SU-DHL-6 (cell line): ENCODE measurements around the gene ILF2.

Experiments used
- H2AFZ ChIP-seq: fragments of 200-600 bp; sonication (generic); 2 replicates; pipeline ENCODE4 v1.6.1; 2014; ENCODE audit warnings: low read depth, mild to moderate bottlenecking, moderate library complexity, mixed read lengths, antibody characterized with exemption, low read length; ENCODE audit not compliant: severe bottlenecking
- H3F3A ChIP-seq: fragments of 200-600 bp; shearing (Covaris generic); 2 replicates; pipeline ENCODE4 v1.6.0; 2016; ENCODE audit warnings: antibody characterized with exemption, mild to moderate bottlenecking; ENCODE audit not compliant: insufficient read depth
- H3K27ac ChIP-seq: fragments of 200-600 bp; sonication (generic); 2 replicates; pipeline ENCODE4 v1.5.1; 2016; ENCODE audit warnings: low read depth, mild to moderate bottlenecking, low read length, moderate library complexity, mixed read lengths
- H3K27me3 ChIP-seq: fragments of 200-600 bp; sonication (generic), shearing (Covaris generic); 2 replicates; pipeline ENCODE4 v1.6.0; 2014; ENCODE audit warnings: mild to moderate bottlenecking, low read length
- H3K36me3 ChIP-seq: fragments of 200-600 bp; sonication (generic); 2 replicates; pipeline ENCODE4 v1.6.1; 2014; ENCODE audit warnings: mild to moderate bottlenecking, low read length, mixed read lengths
- H3K4me2 ChIP-seq: fragments of 300-600, 200-600 bp; shearing (Covaris generic), sonication (generic); 2 replicates; pipeline ENCODE4 v1.6.0; 2014; ENCODE audit warnings: low read length, low read depth, mild to moderate bottlenecking; ENCODE audit not compliant: poor library complexity, severe bottlenecking
- H3K4me3 ChIP-seq: fragments of 200-600 bp; sonication (generic); 2 replicates; pipeline ENCODE4 v1.5.1; 2014; ENCODE audit warnings: antibody characterized with exemption, low read length, mild to moderate bottlenecking, mixed read lengths; ENCODE audit not compliant: insufficient read depth, poor library complexity, severe bottlenecking
- H3K79me2 ChIP-seq: fragments of 200-600 bp; sonication (generic); 2 replicates; pipeline ENCODE4 v1.6.1; 2014; ENCODE audit warnings: mild to moderate bottlenecking, low read length, moderate library complexity; ENCODE audit not compliant: insufficient read depth
- H3K9ac ChIP-seq: fragments of 200-600 bp; sonication (generic); 2 replicates; pipeline ENCODE4 v1.7.0; 2014; ENCODE audit warnings: mild to moderate bottlenecking, low read length
- H3K9me2 ChIP-seq: fragments of 200-600 bp; sonication (generic); replicated peaks from 2 replicates; pipeline ENCODE4 v1.6.1; 2014; ENCODE audit warnings: low read length; ENCODE audit not compliant: insufficient read depth
- H3K9me3 ChIP-seq: fragments of 200-600 bp; sonication (generic); 2 replicates; pipeline ENCODE4 v1.6.1; 2014; ENCODE audit warnings: low read length, mixed read lengths; ENCODE audit not compliant: insufficient read depth
- H4K20me1 ChIP-seq: fragments of 200-600 bp; sonication (generic); 2 replicates; pipeline ENCODE4 v1.6.1; 2014; ENCODE audit warnings: low read depth, mild to moderate bottlenecking, antibody characterized with exemption, low read length, moderate library complexity, mixed read lengths
- EZH2phosphoT487 ChIP-seq: fragments of 200-600 bp; sonication (generic), shearing (Covaris generic); conservative IDR thresholded peaks from 2 replicates; pipeline ENCODE4 v1.6.1; 2018; ENCODE audit warnings: mild to moderate bottlenecking, antibody characterized with exemption, low read length, moderate library complexity, mixed read lengths
- TF ChIP-seq, protein P1 (sequence below): fragments of 200-600 bp; sonication (generic); IDR thresholded peaks from one replicate; pipeline ENCODE4 v1.5.1; 2017; ENCODE audit warnings: antibody characterized with exemption, mild to moderate bottlenecking, low read length, moderate library complexity; ENCODE audit not compliant: insufficient read depth, poor library complexity, severe bottlenecking

Gene ILF2

DNA sequence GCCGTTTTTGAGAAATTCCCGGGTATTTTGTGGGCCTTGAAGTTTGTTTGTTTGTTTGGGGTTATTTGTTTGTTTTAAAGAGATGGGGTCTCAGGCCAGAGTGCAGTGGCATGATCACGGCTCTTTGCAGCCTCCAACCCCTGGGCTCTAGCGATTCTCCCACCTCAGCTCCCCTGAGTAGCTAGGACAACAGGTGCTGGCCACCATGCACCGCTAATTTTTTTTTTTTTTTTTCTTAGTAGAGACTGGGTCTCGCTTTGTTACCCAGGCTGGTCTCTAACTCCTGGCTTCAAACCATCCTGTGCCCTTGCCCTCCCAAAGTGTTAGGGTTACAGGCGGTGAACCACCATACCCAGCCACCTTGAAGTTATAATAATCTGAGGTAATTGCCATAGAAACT is 34.9 kb downstream of the ILF2 start:
- H3K9me2 ChIP-seq: no peaks in the 10 kb centered on the region
- no peak overlapping the region for H3K9ac ChIP-seq
- no peak overlapping the region for H3K4me3 ChIP-seq
- H3K4me2 ChIP-seq: peak overlapping the region; percentile 83
- no peaks in the 10 kb centered on the region for H3K9me3 ChIP-seq
- peaks cover 30% of the 10 kb centered on the region for H3K36me3 ChIP-seq
- H3K27me3 ChIP-seq: no peaks in the 10 kb centered on the region
- H3K79me2 ChIP-seq: peaks cover 29% of the 10 kb centered on the region
- H3K27ac ChIP-seq: no peak overlapping the region
- TF ChIP-seq, protein P1, sequence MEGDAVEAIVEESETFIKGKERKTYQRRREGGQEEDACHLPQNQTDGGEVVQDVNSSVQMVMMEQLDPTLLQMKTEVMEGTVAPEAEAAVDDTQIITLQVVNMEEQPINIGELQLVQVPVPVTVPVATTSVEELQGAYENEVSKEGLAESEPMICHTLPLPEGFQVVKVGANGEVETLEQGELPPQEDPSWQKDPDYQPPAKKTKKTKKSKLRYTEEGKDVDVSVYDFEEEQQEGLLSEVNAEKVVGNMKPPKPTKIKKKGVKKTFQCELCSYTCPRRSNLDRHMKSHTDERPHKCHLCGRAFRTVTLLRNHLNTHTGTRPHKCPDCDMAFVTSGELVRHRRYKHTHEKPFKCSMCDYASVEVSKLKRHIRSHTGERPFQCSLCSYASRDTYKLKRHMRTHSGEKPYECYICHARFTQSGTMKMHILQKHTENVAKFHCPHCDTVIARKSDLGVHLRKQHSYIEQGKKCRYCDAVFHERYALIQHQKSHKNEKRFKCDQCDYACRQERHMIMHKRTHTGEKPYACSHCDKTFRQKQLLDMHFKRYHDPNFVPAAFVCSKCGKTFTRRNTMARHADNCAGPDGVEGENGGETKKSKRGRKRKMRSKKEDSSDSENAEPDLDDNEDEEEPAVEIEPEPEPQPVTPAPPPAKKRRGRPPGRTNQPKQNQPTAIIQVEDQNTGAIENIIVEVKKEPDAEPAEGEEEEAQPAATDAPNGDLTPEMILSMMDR: no peak
- TF ChIP-seq EZH2phosphoT487: no peak
- no peaks in the 10 kb centered on the region for H4K20me1 ChIP-seq
- peaks cover 17% of the 10 kb centered on the region; the same call in 1 of the 2 replicates for H3F3A ChIP-seq
- H2AFZ ChIP-seq: no peak overlapping the region

- H3K79me2 ChIP-seq: peaks cover 29% of the 10 kb centered on the region
- H4K20me1 ChIP-seq: no peaks in the 10 kb centered on the region
- H3K9me3 ChIP-seq: no peaks in the 10 kb centered on the region
- H3F3A ChIP-seq: peaks cover 17% of the 10 kb centered on the region; the same call in 1 of the 2 replicates
- H3K9ac ChIP-seq: peak within 1 kb of the TSS; percentile 99
- H3K4me3 ChIP-seq: peak within 1 kb of the TSS; percentile 99
- H3K27ac ChIP-seq: peak within 1 kb of the TSS; percentile 99
- H3K4me2 ChIP-seq: peak within 1 kb of the TSS; percentile 83
- TF ChIP-seq, protein P1: no peak
- no peak for TF ChIP-seq EZH2phosphoT487
- peak within 1 kb of the TSS; percentile 31 for H2AFZ ChIP-seq
- H3K36me3 ChIP-seq: peaks cover 24% of the 10 kb centered on the region
- H3K9me2 ChIP-seq: no peaks in the 10 kb centered on the region
- no peaks in the 10 kb centered on the region for H3K27me3 ChIP-seq
Measured at GRCh38 chr1:153633754-153634665, 36.8 kb downstream of the ILF2 start, which contains the start of gene CHTOP. Gene CHTOP (plus strand): TSS chr1:153634066. CDS start chr1:153636589, 2,523 bp downstream.

- Histone ChIP-seq H3K9ac (peak overlapping the region; percentile 18; the same call in 1 of the 2 replicates), H4K20me1 (no peaks in the 10 kb centered on the region), H3K27me3 (no peaks in the 10 kb centered on the region), H3F3A (peaks cover 17% of the 10 kb centered on the region; the same call in 1 of the 2 replicates), H3K36me3 (peaks cover 19% of the 10 kb centered on the region), H3K9me2 (no peaks in the 10 kb centered on the region), H3K4me3 (peak overlapping the region; percentile 43), H3K4me2 (peak overlapping the region; percentile 83), H3K9me3 (no peaks in the 10 kb centered on the region), H2AFZ (no peak overlapping the region), H3K79me2 (peaks cover 29% of the 10 kb centered on the region), H3K27ac (no peak overlapping the region)
- TF ChIP-seq, protein P1: no peak
- no peak for TF ChIP-seq EZH2phosphoT487
Measured at GRCh38 chr1:153633161-153633753, 37.5 kb downstream of the ILF2 start.
